Sigmoid colon (tissue), 7 donors: Measurements from ENCODE around the gene METTL27. TPM values are rescaled to one million over a fixed set of nuclear protein-coding genes. Genes with fewer than 3 reads are reported as not detected.

Source experiments
- DNase-seq: peaks from one replicate; pipeline ENCODE4 v3.0.0-alpha.2; 2019
- H3K27ac ChIP-seq, 4 donors: fragments of 200-600 bp; sonication (generic); one replicate each; pipeline ENCODE4 v1.5.1; 2016 to 2019; ENCODE audit warnings: mild to moderate bottlenecking in 1 of 4
- H3K27me3 ChIP-seq, 3 donors: fragments of 200-600 bp; sonication (generic); one replicate each; pipeline ENCODE4 v1.5.1; 2019; ENCODE audit warnings: mild to moderate bottlenecking in 1 of 3
- H3K36me3 ChIP-seq, 4 donors: fragments of 200-600 bp; sonication (generic); one replicate each; pipeline ENCODE4 v1.5.1; 2016 to 2019
- H3K4me1 ChIP-seq, 4 donors: fragments of 200-600 bp; sonication (generic); one replicate each; pipeline ENCODE4 v1.5.1; 2017 to 2019
- H3K4me3 ChIP-seq, 4 donors: fragments of 200-600 bp; sonication (generic); one replicate each; pipeline ENCODE4 v1.5.1; 2017 to 2019; ENCODE audit warnings: mild to moderate bottlenecking in 2 of 4, moderate library complexity in 1 of 4
- H3K9me3 ChIP-seq, 4 donors: fragments of 200-600 bp in 3 of 4; sonication (generic) in 3 of 4; one replicate each; pipeline versions ENCODE4 v1.5.1 to v1.6.1; 2013 to 2019
- EP300 ChIP-seq, 4 donors: sonication (generic); formaldehyde crosslinking; IDR thresholded peaks; one replicate each; pipeline ENCODE4 v1.6.1; 2017; ENCODE audit warnings: antibody characterized with exemption in 4 of 4
- POLR2A ChIP-seq, 2 donors: fragments of 450-650 bp; IDR thresholded peaks; one replicate each; pipeline ENCODE4 v1.6.1; 2016; ENCODE audit warnings: antibody characterized with exemption in 2 of 2, mild to moderate bottlenecking in 2 of 2, moderate library complexity in 2 of 2
- POLR2AphosphoS5 ChIP-seq, 4 donors: sonication (generic); formaldehyde crosslinking; IDR thresholded peaks; one replicate each; pipeline ENCODE4 v1.6.1; 2017; ENCODE audit warnings: antibody characterized with exemption in 4 of 4
- WGBS, 2 donors: extraction: QIAGEN DNeasy Blood & Tissue Kit; methylation state at CpG; one replicate each; pipeline ENCODE4 v1.1.7; 2013; 5-methylcytosine and 5-hydroxymethylcytosine counted together
- intact Hi-C: fragments of 100-400 bp; cut with DNase I; formaldehyde crosslinking; loops from one replicate; pipeline ENCODE4 v1.15.1; 2023
- polyA plus RNA-seq, 3 donors: library from polyadenylated mRNA; stranded (reverse); fragments of 200-250 nt; gene quantifications; one replicate each; pipeline ENCODE4 v1.2.3, GENCODE V29; 2013
- total RNA-seq, 4 donors: library from RNA; depleted of rRNA; stranded (reverse); fragments of >200 nt; gene quantifications; one replicate each; pipeline ENCODE4 v1.1.0, GENCODE V29; 2016
- TF ChIP-seq, protein P1 (sequence below), 4 experiments: fragments of 450-650 bp in 3 of 4; fragments of 200-600 bp in 1 of 4; IDR thresholded peaks; one replicate each; pipeline ENCODE4 v1.5.1; 2016 to 2019; ENCODE audit warnings: antibody characterized with exemption in 4 of 4, mild to moderate bottlenecking in 3 of 4, moderate library complexity in 2 of 4
- donor health status: healthy with polysubstance abuse.
- donor health status: Bipolar disorder and iron deficiency.
- donor health status: healthy.

The METTL27 gene
- total and polyA plus RNA-seq, 7 donors = 0.99 to 12.3 (median 2.9) TPM

DNA sequence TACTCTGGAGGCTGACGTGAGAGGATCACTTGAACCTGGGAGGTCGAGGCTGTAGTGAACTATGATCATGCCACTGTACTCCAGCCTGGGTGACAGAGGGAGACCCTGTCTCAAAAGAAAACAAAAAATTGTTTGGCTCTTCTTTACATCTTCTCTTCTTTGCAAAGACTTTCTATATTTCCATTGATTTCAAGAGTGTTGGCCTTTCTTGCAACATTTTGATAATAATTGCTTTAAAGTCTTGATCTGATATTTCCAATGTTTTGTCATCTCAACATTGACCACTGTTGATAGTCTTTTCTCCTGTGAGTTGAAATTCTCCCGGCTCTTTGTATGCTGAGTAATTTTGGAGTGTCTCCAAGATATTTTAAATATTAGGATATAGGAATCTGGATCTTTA, 29.3 kb downstream of the METTL27 start:
- WGBS, 2 donors = 84 to 93% methylated on average over 3 of the region's 3 CpGs
- Histone ChIP-seq H3K4me3 (no peak overlapping the region), H3K36me3 (no peaks in the 10 kb centered on the region), H3K4me1 (no peaks in the 10 kb centered on the region), H3K27ac (no peak overlapping the region), H3K9me3 (no peaks in the 10 kb centered on the region), H3K27me3 (peaks cover 0 to 15% (median 0%) of the 10 kb centered on the region in 3 donors)
- DNase-seq = peak; percentile 26
- TF ChIP-seq, protein P1, sequence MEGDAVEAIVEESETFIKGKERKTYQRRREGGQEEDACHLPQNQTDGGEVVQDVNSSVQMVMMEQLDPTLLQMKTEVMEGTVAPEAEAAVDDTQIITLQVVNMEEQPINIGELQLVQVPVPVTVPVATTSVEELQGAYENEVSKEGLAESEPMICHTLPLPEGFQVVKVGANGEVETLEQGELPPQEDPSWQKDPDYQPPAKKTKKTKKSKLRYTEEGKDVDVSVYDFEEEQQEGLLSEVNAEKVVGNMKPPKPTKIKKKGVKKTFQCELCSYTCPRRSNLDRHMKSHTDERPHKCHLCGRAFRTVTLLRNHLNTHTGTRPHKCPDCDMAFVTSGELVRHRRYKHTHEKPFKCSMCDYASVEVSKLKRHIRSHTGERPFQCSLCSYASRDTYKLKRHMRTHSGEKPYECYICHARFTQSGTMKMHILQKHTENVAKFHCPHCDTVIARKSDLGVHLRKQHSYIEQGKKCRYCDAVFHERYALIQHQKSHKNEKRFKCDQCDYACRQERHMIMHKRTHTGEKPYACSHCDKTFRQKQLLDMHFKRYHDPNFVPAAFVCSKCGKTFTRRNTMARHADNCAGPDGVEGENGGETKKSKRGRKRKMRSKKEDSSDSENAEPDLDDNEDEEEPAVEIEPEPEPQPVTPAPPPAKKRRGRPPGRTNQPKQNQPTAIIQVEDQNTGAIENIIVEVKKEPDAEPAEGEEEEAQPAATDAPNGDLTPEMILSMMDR (IDR thresholded peaks at IDR 0.05) = no peak
- TF ChIP-seq POLR2A (IDR thresholded peaks at IDR 0.05) (no peak), POLR2AphosphoS5 (IDR thresholded peaks at IDR 0.05) (no peak), EP300 (IDR thresholded peaks at IDR 0.05) (no peak)
- intact Hi-C loops = no loop called here

DNA sequence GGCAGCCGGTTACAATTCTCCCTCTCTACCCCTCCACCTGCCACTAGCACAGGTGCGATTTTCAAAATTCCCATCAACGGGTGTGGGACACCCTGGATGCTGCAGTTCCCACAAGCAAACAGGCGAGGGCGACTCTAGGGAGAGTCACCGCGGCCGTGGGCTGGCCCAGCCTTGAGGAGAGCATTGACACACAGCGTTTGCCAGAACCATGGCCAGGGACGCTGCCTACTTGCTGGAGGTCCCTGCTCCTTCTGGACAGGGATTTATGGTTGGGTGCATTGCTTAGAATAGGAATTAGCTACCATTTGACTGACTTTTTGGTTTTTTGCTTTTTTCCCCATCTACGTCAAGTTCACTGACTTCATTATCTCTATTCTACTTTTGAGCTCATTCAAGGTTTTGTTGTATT, 30.6 kb downstream of the METTL27 start:
- Histone ChIP-seq H3K9me3 (no peaks in the 10 kb centered on the region), H3K27me3 (peaks cover 0 to 15% (median 0%) of the 10 kb centered on the region in 3 donors), H3K4me1 (no peaks in the 10 kb centered on the region), H3K4me3 (no peak overlapping the region), H3K27ac (no peak overlapping the region), H3K36me3 (no peaks in the 10 kb centered on the region)
- peak; percentile 82 for DNase-seq
- intact Hi-C loops = loop anchor here (1.0 kb wide), 1 partner anchor 44 kb away; no protein-coding TSS in a partner anchor
- TF ChIP-seq, protein P1 (IDR thresholded peaks at IDR 0.05) = peak in 3 of 4 experiments; percentile 79 to 83 (median 82)
- no peak for TF ChIP-seq POLR2A (IDR thresholded peaks at IDR 0.05)
- 10 to 14% methylated on average over 11 of the region's 11 CpGs for WGBS, 2 donors

DNA sequence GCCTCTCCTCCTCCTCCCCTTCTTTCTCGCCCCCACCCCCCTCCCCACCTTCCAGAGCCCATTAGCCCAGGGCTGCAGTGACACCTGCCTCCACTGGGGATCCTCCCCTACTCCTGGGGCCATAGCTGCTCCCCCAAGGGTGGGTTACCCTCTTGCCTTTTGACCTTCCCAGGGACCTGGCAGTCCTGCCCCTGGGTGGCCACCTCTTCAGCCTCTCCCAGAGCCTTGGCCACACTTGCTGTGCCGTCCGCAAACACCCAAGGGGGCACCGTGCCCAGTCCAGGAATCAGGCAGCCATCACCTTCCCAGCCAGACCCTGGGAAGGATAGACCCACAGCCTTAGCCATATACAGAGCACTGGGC, 31.3 kb downstream of the METTL27 start:
- no peaks in the 10 kb centered on the region for H3K36me3 ChIP-seq
- TF ChIP-seq EP300 (IDR thresholded peaks at IDR 0.05) (no peak), POLR2AphosphoS5 (IDR thresholded peaks at IDR 0.05) (no peak)
- peak; percentile 46 for DNase-seq
- no peaks in the 10 kb centered on the region for H3K9me3 ChIP-seq
- WGBS, 2 donors = 56 to 71% methylated on average over 4 of the region's 4 CpGs
- H3K4me1 ChIP-seq = no peaks in the 10 kb centered on the region
- no peak overlapping the region for H3K27ac ChIP-seq
- H3K4me3 ChIP-seq = no peak overlapping the region
- intact Hi-C loops = loop anchor here (1.0 kb wide), 1 partner anchor 44 kb away; no protein-coding TSS in a partner anchor
- peaks cover 0 to 15% (median 0%) of the 10 kb centered on the region in 3 donors for H3K27me3 ChIP-seq

DNA sequence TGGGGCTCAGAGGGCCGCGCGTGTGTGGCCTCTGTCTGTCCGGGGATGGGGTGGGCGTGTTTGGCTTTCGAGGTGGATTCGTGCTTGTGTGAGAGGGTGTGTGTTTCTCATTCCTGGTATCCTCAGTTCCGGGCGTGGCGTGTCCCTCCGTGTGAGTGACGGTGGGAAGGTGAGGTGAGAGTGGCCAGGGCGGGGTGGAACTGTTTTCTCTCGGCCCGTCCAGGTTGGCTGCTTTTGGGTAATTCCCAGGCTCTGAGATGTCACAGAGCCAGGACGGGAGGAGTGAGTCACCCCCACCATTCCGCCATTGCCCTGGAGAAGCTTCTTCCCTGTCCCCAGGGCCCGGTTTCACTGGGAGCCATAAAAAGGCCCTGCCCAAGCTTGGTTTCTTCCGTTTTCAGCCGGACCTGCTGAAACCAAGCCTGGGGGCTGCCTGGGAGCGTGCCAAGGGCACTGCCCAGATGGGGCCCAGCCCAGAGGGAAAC, 32.8 kb downstream of the METTL27 start:
- 12 to 67% methylated on average over 21 of the region's 21 CpGs for WGBS, 2 donors
- Histone ChIP-seq H3K4me1 (no peaks in the 10 kb centered on the region), H3K27me3 (peaks cover 0 to 15% (median 0%) of the 10 kb centered on the region in 3 donors), H3K27ac (no peak overlapping the region), H3K4me3 (no peak overlapping the region), H3K9me3 (no peaks in the 10 kb centered on the region), H3K36me3 (no peaks in the 10 kb centered on the region)
- intact Hi-C loops = no loop called here
- TF ChIP-seq EP300 (IDR thresholded peaks at IDR 0.05) (no peak), POLR2A (IDR thresholded peaks at IDR 0.05) (no peak), POLR2AphosphoS5 (IDR thresholded peaks at IDR 0.05) (no peak)
- TF ChIP-seq, protein P1 (IDR thresholded peaks at IDR 0.05) = no peak
- peak; percentile 40 for DNase-seq

DNA sequence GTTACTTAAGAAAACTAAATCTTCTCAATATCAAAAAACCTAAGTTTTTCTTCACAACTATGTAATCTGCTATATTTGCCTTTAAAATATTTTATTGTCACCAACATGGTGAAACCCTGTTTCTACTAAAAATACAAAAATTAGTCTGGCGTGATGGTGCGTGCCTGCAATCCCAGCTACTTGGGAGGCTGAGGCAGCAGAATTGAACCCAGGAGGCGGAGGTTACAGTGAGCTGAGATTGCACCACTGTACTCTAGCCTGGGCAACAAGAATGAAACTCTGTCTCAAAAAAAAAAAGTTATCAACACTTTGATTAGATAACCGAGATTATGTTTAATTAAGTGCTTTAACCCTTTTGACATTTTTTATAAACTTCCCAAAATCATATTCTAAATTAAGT, 39.9 kb downstream of the METTL27 start:
- Histone ChIP-seq H3K27ac (no peak overlapping the region), H3K27me3 (no peaks in the 10 kb centered on the region), H3K4me1 (no peaks in the 10 kb centered on the region), H3K36me3 (no peaks in the 10 kb centered on the region), H3K9me3 (no peaks in the 10 kb centered on the region), H3K4me3 (no peak overlapping the region)
- intact Hi-C loops = no loop called here
- TF ChIP-seq, protein P1 (IDR thresholded peaks at IDR 0.05) = no peak
- TF ChIP-seq POLR2A (IDR thresholded peaks at IDR 0.05) (no peak), EP300 (IDR thresholded peaks at IDR 0.05) (no peak), POLR2AphosphoS5 (IDR thresholded peaks at IDR 0.05) (no peak)
- DNase-seq = peak; percentile 26
- 26 to 69% methylated on average over 4 of the region's 4 CpGs for WGBS, 2 donors
